ENCODE data around the gene ASGR1. TPM values are rescaled to one million over a fixed set of nuclear protein-coding genes. Genes with fewer than 3 reads are reported as not detected.
"Not testable (repeated sequence)": the region's sequence is repeated elsewhere in the genome, so short reads cannot be mapped to it uniquely, and the experiment has no call there.

Gene ASGR1
- total RNA-seq, 1 donor from 2014 or later, result 1.6 TPM

DNA sequence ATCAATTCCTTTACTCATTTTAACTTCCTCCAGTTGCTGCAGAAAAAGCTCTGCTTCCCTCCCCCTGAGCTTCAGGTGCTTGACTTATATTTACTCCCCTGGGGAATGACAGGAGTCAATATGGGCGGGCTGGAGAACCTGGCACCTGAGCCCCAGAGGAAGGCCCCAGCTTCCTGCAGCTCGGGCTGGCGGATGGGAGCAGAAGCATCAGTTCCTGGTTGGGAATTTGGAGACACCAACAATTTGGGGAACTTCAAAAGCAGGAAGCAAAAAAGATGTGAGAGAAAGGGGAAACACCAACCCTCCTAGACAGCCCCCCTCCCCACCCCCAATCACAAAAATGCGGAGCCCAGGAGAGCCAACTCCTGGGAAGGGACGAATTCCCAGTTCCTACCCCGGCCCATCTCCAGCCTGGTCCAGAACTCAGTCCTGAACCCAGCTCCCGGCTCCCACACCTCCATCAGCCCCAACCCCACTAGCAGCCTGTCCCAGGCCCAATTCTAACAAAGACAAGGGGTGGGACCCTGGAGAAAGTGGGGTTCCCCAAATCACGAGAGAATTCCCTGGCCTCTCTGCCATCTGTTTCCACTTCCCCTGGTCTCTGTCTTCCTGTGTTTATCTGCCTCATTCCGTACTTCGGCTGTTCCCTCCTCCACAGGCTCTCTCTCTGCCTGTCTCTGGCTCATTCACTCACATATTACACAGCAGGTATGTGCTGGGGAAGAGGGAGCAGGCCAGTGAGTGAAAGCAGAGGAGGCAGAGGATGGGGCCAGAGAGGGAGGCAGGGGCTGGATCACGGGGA lies 48.3 kb downstream of the ASGR1 start:
- Mint-ChIP-seq H3K36me3 (ENCODE audit: low read depth) (peaks cover 1% of the 10 kb centered on the region), H3K4me1 (ENCODE audit: low read depth) (peaks cover 28% of the 10 kb centered on the region), H3K27ac (peak overlapping the region; percentile 47), H3K27me3 (ENCODE audit: insufficient read depth) (peaks cover 6% of the 10 kb centered on the region), H3K9me3 (no peaks in the 10 kb centered on the region), H3K4me3 (no peak overlapping the region)
- DNase-seq (ENCODE audit: low spot score), result no peak
- intact Hi-C loops (cut with micrococcal nuclease), result no loop called here

DNA sequence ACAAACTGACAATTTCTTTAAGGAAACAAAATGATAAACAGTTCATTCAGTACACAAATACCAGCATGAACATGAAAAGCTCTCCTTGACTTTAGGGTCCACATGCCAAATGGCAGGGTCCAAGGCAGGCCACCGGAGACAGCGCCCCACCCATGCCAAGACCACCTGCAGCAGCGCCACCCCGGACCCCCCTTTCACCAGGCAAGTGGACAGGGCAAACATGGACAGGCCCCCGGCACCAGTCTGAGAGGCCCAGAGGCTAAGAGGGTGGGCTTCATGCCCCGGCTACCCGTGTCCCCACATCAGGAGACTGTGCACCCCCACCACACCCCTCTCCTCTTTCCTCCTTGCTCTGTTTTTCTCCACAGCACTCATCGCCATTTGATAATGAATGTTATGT lies 49.9 kb downstream of the ASGR1 start:
- intact Hi-C loops (cut with micrococcal nuclease), result no loop called here
- Mint-ChIP-seq H3K27me3 (ENCODE audit: insufficient read depth) (peaks cover 6% of the 10 kb centered on the region), H3K9me3 (no peaks in the 10 kb centered on the region), H3K4me1 (ENCODE audit: low read depth) (peaks cover 28% of the 10 kb centered on the region), H3K27ac (no peak overlapping the region), H3K4me3 (no peak overlapping the region), H3K36me3 (ENCODE audit: low read depth) (peaks cover 1% of the 10 kb centered on the region)
- no peak for DNase-seq (ENCODE audit: low spot score)

DNA sequence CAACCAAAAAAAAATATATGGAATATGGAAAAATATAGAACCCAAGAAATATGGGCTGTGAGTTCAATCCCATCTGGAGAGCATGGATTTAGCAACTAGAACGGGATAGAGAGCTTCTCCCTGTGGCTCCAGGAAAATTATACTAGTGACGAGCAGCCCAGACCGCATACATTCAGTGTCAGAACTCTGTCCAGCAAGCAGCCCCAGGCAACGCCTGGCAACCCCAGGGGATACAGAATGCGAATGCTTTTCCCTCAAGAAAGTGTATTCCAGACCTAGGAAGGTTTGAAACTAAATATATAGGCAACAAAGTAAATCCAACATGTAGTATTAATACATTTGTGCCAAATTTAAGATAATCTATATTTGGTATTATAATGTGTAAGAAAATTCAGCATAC lies 51.0 kb downstream of the ASGR1 start:
- intact Hi-C loops (cut with micrococcal nuclease), result no loop called here
- peaks cover 1% of the 10 kb centered on the region for H3K36me3 Mint-ChIP-seq (ENCODE audit: low read depth)
- H3K27me3 Mint-ChIP-seq (ENCODE audit: insufficient read depth), result peaks cover 6% of the 10 kb centered on the region
- H3K4me1 Mint-ChIP-seq (ENCODE audit: low read depth), result peaks cover 20% of the 10 kb centered on the region
- H3K27ac Mint-ChIP-seq, result no peak overlapping the region
- no peak for DNase-seq (ENCODE audit: low spot score)
- H3K9me3 Mint-ChIP-seq, result no peaks in the 10 kb centered on the region
- H3K4me3 Mint-ChIP-seq, result no peak overlapping the region

DNA sequence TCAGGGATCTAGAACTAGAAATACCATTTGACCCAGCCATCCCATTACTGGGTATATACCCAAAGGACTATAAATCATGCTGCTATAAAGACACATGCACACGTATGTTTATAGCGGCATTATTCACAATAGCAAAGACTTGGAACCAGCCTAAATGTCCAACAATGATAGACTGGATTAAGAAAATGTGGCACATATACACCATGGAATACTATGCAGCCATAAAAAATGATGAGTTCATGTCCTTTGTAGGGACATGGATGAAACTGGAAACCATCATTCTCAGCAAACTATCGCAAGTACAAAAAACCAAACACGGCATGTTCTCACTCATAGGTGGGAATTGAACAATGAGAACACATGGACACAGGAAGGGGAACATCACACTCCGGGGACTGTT lies 51.7 kb downstream of the ASGR1 start:
- intact Hi-C loops (cut with micrococcal nuclease); H3K27me3 Mint-ChIP-seq (ENCODE audit: insufficient read depth); H3K36me3 Mint-ChIP-seq (ENCODE audit: low read depth); H3K9me3 Mint-ChIP-seq; H3K4me3 Mint-ChIP-seq; H3K27ac Mint-ChIP-seq; DNase-seq (ENCODE audit: low spot score): not testable (repeated sequence)
- H3K4me1 Mint-ChIP-seq (ENCODE audit: low read depth), result peaks cover 14% of the 10 kb centered on the region

DNA sequence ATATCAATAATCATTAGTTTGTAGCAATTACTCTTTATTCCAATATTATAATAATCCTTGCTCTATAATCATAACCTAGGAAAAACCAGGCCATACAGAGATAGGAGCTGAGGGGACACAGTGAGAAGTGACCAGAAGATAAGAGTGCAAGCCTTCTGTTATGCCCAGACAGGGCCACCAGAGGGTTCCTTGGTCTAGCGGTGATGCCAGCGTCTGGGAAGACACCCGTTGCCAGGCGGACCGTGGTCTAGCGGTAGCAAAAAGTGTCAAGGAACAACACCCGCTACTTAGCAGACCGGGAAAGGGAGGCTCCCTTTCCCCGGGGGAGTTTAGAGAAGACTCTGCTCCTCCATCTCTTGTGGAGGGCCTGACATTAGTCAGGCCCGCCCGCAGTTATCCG lies 52.8 kb downstream of the ASGR1 start:
- H3K4me1 Mint-ChIP-seq (ENCODE audit: low read depth); intact Hi-C loops (cut with micrococcal nuclease); DNase-seq (ENCODE audit: low spot score); H3K4me3 Mint-ChIP-seq; H3K27ac Mint-ChIP-seq; H3K9me3 Mint-ChIP-seq; H3K36me3 Mint-ChIP-seq (ENCODE audit: low read depth); H3K27me3 Mint-ChIP-seq (ENCODE audit: insufficient read depth): not testable (repeated sequence)

DNA sequence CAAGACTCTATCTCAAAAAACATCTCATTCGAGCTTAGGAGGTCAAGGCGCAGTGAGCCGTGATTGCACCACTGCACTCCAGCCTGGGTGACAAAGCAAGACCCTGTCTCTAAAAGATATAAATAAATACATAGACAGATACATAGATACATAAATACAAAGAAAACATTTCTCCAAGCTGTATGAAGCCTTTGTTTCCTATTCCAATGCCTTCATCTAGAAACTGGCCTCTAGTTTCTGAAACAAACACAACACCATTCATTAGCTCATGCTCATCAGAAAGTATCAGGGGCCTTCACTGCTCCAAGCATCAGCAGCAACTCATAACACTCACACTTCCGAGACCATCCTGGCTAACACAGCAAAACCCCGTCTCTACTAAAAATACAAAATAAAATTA lies 54.2 kb downstream of the ASGR1 start:
- H3K27me3 Mint-ChIP-seq (ENCODE audit: insufficient read depth), result peaks cover 19% of the 10 kb centered on the region
- H3K4me1 Mint-ChIP-seq (ENCODE audit: low read depth), result peaks cover 7% of the 10 kb centered on the region
- DNase-seq (ENCODE audit: low spot score), result no peak
- H3K27ac Mint-ChIP-seq, result no peak overlapping the region
- H3K36me3 Mint-ChIP-seq (ENCODE audit: low read depth), result no peaks in the 10 kb centered on the region
- no peaks in the 10 kb centered on the region for H3K9me3 Mint-ChIP-seq
- no peak overlapping the region for H3K4me3 Mint-ChIP-seq
- intact Hi-C loops (cut with micrococcal nuclease), result no loop called here

DNA sequence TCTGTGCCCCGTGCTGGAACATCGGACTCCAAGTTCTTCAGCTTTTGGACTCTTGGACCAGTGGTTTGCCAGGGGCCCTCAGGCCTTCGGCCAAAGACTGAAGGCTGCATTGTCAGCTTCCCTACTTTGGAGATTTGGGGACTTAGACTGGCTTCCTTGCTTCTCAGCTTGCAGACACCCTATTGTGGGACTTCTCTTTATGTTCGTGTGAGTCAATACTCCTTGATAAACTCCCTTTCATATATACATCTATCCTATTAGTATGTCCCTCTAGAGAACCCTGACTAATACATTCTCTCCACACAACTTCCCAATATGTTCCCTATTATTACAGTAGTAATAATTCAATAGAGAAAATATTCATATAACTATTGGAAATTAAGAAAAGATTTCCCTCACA lies 55.3 kb downstream of the ASGR1 start:
- DNase-seq (ENCODE audit: low spot score), result no peak
- H3K27me3 Mint-ChIP-seq (ENCODE audit: insufficient read depth), result peaks cover 25% of the 10 kb centered on the region
- peaks cover 7% of the 10 kb centered on the region for H3K4me1 Mint-ChIP-seq (ENCODE audit: low read depth)
- intact Hi-C loops (cut with micrococcal nuclease), result no loop called here
- H3K36me3 Mint-ChIP-seq (ENCODE audit: low read depth), result no peaks in the 10 kb centered on the region
- no peak overlapping the region for H3K4me3 Mint-ChIP-seq
- H3K27ac Mint-ChIP-seq, result no peak overlapping the region
- no peaks in the 10 kb centered on the region for H3K9me3 Mint-ChIP-seq

Other genes with a start within 250 kb of the ASGR1 start
- not detected in 2 replicates for gene ALOX12, start 183.3 kb downstream of the ASGR1 start, total RNA-seq
- gene RNASEK, start 166.7 kb downstream of the ASGR1 start, total RNA-seq, result 140 and 144 TPM in 2 replicates
- gene BCL6B, start 156.3 kb downstream of the ASGR1 start, total RNA-seq, result 1.5 and 2.5 TPM in 2 replicates
- 14.3 and 14.8 TPM in 2 replicates for gene SLC16A13, start 143.4 kb downstream of the ASGR1 start, total RNA-seq
- gene SLC16A11, start 135.3 kb downstream of the ASGR1 start, total RNA-seq, result 0.34 and 0.47 TPM in 2 replicates
- not detected in 2 replicates for gene CLEC10A, start 99.1 kb downstream of the ASGR1 start, total RNA-seq
- not detected in 2 replicates for gene ASGR2, start 64.5 kb downstream of the ASGR1 start, total RNA-seq
- gene DLG4, start 40.5 kb upstream of the ASGR1 start, total RNA-seq, result 15.3 and 15.5 TPM in 2 replicates
- gene ACADVL, start 40.6 kb upstream of the ASGR1 start, total RNA-seq, result 287 and 294 TPM in 2 replicates
- gene DVL2, start 55.1 kb upstream of the ASGR1 start, total RNA-seq, result 70.0 and 73.5 TPM in 2 replicates
- gene PHF23, start 60.1 kb upstream of the ASGR1 start, total RNA-seq, result 52.5 and 55.4 TPM in 2 replicates
- 146 and 148 TPM in 2 replicates for gene GABARAP, start 63.1 kb upstream of the ASGR1 start, total RNA-seq
- 191 and 193 TPM in 2 replicates for gene CTDNEP1, start 72.4 kb upstream of the ASGR1 start, total RNA-seq
- gene ELP5, start 72.8 kb upstream of the ASGR1 start, total RNA-seq, result 73.6 and 75.5 TPM in 2 replicates
- gene CLDN7, start 83.1 kb upstream of the ASGR1 start, total RNA-seq, result 0.15 and 0.60 TPM in 2 replicates
- gene SLC2A4, start 102.3 kb upstream of the ASGR1 start, total RNA-seq, result 0.17 and 0.31 TPM in 2 replicates
- gene YBX2, start 115.3 kb upstream of the ASGR1 start, total RNA-seq, result 0.36 TPM in 1 of 2 replicates, not detected in the other
- gene EIF5A, start 128.3 kb upstream of the ASGR1 start, total RNA-seq, result 1,241 and 1,262 TPM in 2 replicates
- gene GPS2, start 136.0 kb upstream of the ASGR1 start, total RNA-seq, result 52.3 and 59.0 TPM in 2 replicates
- gene NEURL4, start 150.0 kb upstream of the ASGR1 start, total RNA-seq, result 57.1 and 60.9 TPM in 2 replicates
- gene ACAP1, start 157.2 kb upstream of the ASGR1 start, total RNA-seq, result 260 and 266 TPM in 2 replicates
- gene KCTD11, start 172.8 kb upstream of the ASGR1 start, total RNA-seq, result 5.3 TPM in 2 replicates
- 0.17 TPM in 1 of 2 replicates, not detected in the other for gene TMEM95, start 175.8 kb upstream of the ASGR1 start, total RNA-seq
- gene TNK1, start 201.7 kb upstream of the ASGR1 start, total RNA-seq, result 3.8 and 4.9 TPM in 2 replicates
- 77.1 and 78.2 TPM in 2 replicates for gene PLSCR3, start 215.2 kb upstream of the ASGR1 start, total RNA-seq
- gene TMEM256, start 224.7 kb upstream of the ASGR1 start, total RNA-seq, result 53.5 and 54.7 TPM in 2 replicates
- 2.3 and 2.7 TPM in 2 replicates for gene NLGN2, start 228.5 kb upstream of the ASGR1 start, total RNA-seq
- not detected in 2 replicates for gene SPEM1, start 241.0 kb upstream of the ASGR1 start, total RNA-seq
- gene SPEM2, start 246.2 kb upstream of the ASGR1 start, total RNA-seq, result not detected in 2 replicates
- gene SPEM3, start 249.5 kb upstream of the ASGR1 start, total RNA-seq, result not detected in 2 replicates